ENCODE data around the gene RBM39. TPM values are rescaled to one million over a fixed set of nuclear protein-coding genes. Genes with fewer than 3 reads are reported as not detected.

Gene RBM39
- total and polyA plus RNA-seq, 10 of the 15 experiments (the other 5 are each of a cell fraction or from before 2014, with no cell fraction given) = 135 to 280 (median 217) TPM

GRCh38 chr20:35699127-35699956 is 42.7 kb downstream of the RBM39 start, which contains the start of the genes NFS1 and ROMO1 (continued):
- TF ChIP-seq BMI1 (IDR thresholded peaks at IDR 0.05; ENCODE audit: borderline replicate concordance) (no peak), POU2F2 (IDR thresholded peaks at IDR 0.05; ENCODE audit: borderline replicate concordance, low read depth, low read length) (peak; percentile 70; the same call in 2 of the 3 replicates), NR2F1 (conservative IDR thresholded peaks at IDR 0.05) (peak; percentile 64), ETV6 (conservative IDR thresholded peaks at IDR 0.05 in 1 of 2, IDR thresholded peaks at IDR 0.05 in 1 of 2; ENCODE audit: borderline replicate concordance in 1 of 2, low read depth in 1 of 2) (peak in 1 of 2 experiments; percentile 42; a peak in 1 of 4 replicates), FOS (IDR thresholded peaks at IDR 0.05; ENCODE audit: borderline replicate concordance, extremely low read depth, insufficient read length) (no peak), FOXK2 (IDR thresholded peaks at IDR 0.05) (peak; percentile 38; the same call in 1 of the 2 replicates), SP1 (IDR thresholded peaks at IDR 0.05; ENCODE audit: low read depth, low read length) (no peak), MTA3 (IDR thresholded peaks at IDR 0.05; ENCODE audit: borderline replicate concordance, low read length) (no peak), JUNB (IDR thresholded peaks at IDR 0.05) (no peak), RAD51 (IDR thresholded peaks at IDR 0.05) (no peak), PKNOX1 (IDR thresholded peaks at IDR 0.05) (peak; percentile 81), SMAD1 (IDR thresholded peaks at IDR 0.05; ENCODE audit: low read depth, partially characterized antibody) (peak; percentile 18), RBBP5 (conservative IDR thresholded peaks at IDR 0.05) (no peak), GATAD2B (conservative IDR thresholded peaks at IDR 0.05; ENCODE audit: low read depth) (peak; percentile 61), SREBF2 (IDR thresholded peaks at IDR 0.05; ENCODE audit: low read length) (peak; percentile 41; the same call in 1 of the 2 replicates), EGR1 (IDR thresholded peaks at IDR 0.05; ENCODE audit: borderline replicate concordance in 1 of 2, low read depth in 2 of 2, low read length in 2 of 2) (peak in 1 of 2 experiments; percentile 49; a peak in 1 of 3 replicates), DPF2 (IDR thresholded peaks at IDR 0.05) (peak; percentile 46), HDGF (IDR thresholded peaks at IDR 0.05) (peak; percentile 92), ATF7 (IDR thresholded peaks at IDR 0.05; ENCODE audit: low read depth) (peak; percentile 28; the same call in 1 of the 2 replicates), SIN3A (IDR thresholded peaks at IDR 0.05; ENCODE audit: low read depth, low read length) (0 out of 2 replicates have a peak, but pooled peaks have one; percentile 31), TBL1XR1 (IDR thresholded peaks at IDR 0.05; ENCODE audit: low read depth, low read length) (no peak)
- TF ChIP-seq, protein P1, sequence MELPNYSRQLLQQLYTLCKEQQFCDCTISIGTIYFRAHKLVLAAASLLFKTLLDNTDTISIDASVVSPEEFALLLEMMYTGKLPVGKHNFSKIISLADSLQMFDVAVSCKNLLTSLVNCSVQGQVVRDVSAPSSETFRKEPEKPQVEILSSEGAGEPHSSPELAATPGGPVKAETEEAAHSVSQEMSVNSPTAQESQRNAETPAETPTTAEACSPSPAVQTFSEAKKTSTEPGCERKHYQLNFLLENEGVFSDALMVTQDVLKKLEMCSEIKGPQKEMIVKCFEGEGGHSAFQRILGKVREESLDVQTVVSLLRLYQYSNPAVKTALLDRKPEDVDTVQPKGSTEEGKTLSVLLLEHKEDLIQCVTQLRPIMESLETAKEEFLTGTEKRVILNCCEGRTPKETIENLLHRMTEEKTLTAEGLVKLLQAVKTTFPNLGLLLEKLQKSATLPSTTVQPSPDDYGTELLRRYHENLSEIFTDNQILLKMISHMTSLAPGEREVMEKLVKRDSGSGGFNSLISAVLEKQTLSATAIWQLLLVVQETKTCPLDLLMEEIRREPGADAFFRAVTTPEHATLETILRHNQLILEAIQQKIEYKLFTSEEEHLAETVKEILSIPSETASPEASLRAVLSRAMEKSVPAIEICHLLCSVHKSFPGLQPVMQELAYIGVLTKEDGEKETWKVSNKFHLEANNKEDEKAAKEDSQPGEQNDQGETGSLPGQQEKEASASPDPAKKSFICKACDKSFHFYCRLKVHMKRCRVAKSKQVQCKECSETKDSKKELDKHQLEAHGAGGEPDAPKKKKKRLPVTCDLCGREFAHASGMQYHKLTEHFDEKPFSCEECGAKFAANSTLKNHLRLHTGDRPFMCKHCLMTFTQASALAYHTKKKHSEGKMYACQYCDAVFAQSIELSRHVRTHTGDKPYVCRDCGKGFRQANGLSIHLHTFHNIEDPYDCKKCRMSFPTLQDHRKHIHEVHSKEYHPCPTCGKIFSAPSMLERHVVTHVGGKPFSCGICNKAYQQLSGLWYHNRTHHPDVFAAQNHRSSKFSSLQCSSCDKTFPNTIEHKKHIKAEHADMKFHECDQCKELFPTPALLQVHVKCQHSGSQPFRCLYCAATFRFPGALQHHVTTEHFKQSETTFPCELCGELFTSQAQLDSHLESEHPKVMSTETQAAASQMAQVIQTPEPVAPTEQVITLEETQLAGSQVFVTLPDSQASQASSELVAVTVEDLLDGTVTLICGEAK (IDR thresholded peaks at IDR 0.05; ENCODE audit: borderline replicate concordance) = peak; percentile 95
- TF ChIP-seq, protein P2, sequence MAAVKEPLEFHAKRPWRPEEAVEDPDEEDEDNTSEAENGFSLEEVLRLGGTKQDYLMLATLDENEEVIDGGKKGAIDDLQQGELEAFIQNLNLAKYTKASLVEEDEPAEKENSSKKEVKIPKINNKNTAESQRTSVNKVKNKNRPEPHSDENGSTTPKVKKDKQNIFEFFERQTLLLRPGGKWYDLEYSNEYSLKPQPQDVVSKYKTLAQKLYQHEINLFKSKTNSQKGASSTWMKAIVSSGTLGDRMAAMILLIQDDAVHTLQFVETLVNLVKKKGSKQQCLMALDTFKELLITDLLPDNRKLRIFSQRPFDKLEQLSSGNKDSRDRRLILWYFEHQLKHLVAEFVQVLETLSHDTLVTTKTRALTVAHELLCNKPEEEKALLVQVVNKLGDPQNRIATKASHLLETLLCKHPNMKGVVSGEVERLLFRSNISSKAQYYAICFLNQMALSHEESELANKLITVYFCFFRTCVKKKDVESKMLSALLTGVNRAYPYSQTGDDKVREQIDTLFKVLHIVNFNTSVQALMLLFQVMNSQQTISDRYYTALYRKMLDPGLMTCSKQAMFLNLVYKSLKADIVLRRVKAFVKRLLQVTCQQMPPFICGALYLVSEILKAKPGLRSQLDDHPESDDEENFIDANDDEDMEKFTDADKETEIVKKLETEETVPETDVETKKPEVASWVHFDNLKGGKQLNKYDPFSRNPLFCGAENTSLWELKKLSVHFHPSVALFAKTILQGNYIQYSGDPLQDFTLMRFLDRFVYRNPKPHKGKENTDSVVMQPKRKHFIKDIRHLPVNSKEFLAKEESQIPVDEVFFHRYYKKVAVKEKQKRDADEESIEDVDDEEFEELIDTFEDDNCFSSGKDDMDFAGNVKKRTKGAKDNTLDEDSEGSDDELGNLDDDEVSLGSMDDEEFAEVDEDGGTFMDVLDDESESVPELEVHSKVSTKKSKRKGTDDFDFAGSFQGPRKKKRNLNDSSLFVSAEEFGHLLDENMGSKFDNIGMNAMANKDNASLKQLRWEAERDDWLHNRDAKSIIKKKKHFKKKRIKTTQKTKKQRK (IDR thresholded peaks at IDR 0.05; ENCODE audit: low read depth, low read length) = no peak

Measured in GM12878 (cell line).